Loucy (cell line): ENCODE measurements around the gene FAM107B.
"Not testable (repeated sequence)": the region's sequence is repeated elsewhere in the genome, so short reads cannot be mapped to it uniquely, and the experiment has no call there.

Experiments used
- H2AFZ ChIP-seq: fragments of 200-600 bp; sonication (generic); 2 replicates; pipeline ENCODE4 v1.6.0; 2016; ENCODE audit warnings: antibody characterized with exemption, mild to moderate bottlenecking, low read length, moderate library complexity
- H3F3A ChIP-seq: fragments of 200-600 bp; 2 replicates; pipeline ENCODE4 v1.6.0; 2016; ENCODE audit warnings: antibody characterized with exemption, low read depth, mild to moderate bottlenecking
- H3K27me3 ChIP-seq: fragments of 200-600 bp; sonication (generic); 2 replicates; pipeline ENCODE4 v1.6.1; 2014; ENCODE audit warnings: low read length, mild to moderate bottlenecking; ENCODE audit not compliant: insufficient read depth, poor library complexity, severe bottlenecking
- H3K36me3 ChIP-seq: fragments of 200-600 bp; sonication (generic); 2 replicates; pipeline ENCODE4 v1.6.1; 2016; ENCODE audit warnings: low read length; ENCODE audit not compliant: insufficient read depth
- H3K4me1 ChIP-seq: fragments of 200-600 bp; sonication (generic); 2 replicates; pipeline ENCODE4 v1.5.1; 2014; ENCODE audit warnings: low read length, mild to moderate bottlenecking; ENCODE audit not compliant: insufficient read depth, poor library complexity, severe bottlenecking
- H3K4me2 ChIP-seq: fragments of 200-600 bp; sonication (generic); 2 replicates; pipeline ENCODE4 v1.6.0; 2014; ENCODE audit warnings: antibody characterized with exemption, low read length, low read depth, mild to moderate bottlenecking; ENCODE audit not compliant: poor library complexity, severe bottlenecking
- H3K4me3 ChIP-seq: fragments of 200-600 bp; sonication (generic); 2 replicates; pipeline ENCODE4 v1.5.1; 2014; ENCODE audit warnings: low read length, mild to moderate bottlenecking, mixed read lengths; ENCODE audit not compliant: poor library complexity, severe bottlenecking
- H3K79me2 ChIP-seq: fragments of 200-600 bp; sonication (generic); 2 replicates; pipeline ENCODE4 v1.6.1; 2014; ENCODE audit warnings: low read length; ENCODE audit not compliant: insufficient read depth
- H3K9ac ChIP-seq: fragments of 200-600 bp; sonication (generic); 2 replicates; pipeline ENCODE4 v1.6.0; 2014; ENCODE audit warnings: mild to moderate bottlenecking, low read depth, low read length, moderate library complexity; ENCODE audit not compliant: poor library complexity, severe bottlenecking
- H3K9me2 ChIP-seq: fragments of 200-600 bp; sonication (generic); replicated peaks from 2 replicates; pipeline ENCODE4 v1.6.1; 2016; ENCODE audit warnings: low read depth, low read length, mixed read lengths
- H3K9me3 ChIP-seq: fragments of 200-600 bp; sonication (generic); 2 replicates; pipeline ENCODE4 v1.6.1; 2014; ENCODE audit warnings: mild to moderate bottlenecking, antibody characterized with exemption, low read length, low read depth; ENCODE audit not compliant: insufficient read depth
- H4K20me1 ChIP-seq: fragments of 200-600 bp; sonication (generic); 2 replicates; pipeline ENCODE4 v1.6.0; 2014; ENCODE audit warnings: antibody characterized with exemption, low read length, mild to moderate bottlenecking; ENCODE audit not compliant: insufficient read depth, poor library complexity, severe bottlenecking
- CTCF ChIP-seq: fragments of 200-600 bp; sonication (generic); conservative IDR thresholded peaks from 2 replicates; pipeline ENCODE4 v1.5.1; 2014; ENCODE audit warnings: mild to moderate bottlenecking, antibody characterized with exemption, low read length
- EZH2phosphoT487 ChIP-seq: fragments of 200-600 bp; IDR thresholded peaks from 2 replicates; pipeline ENCODE4 v1.6.1; 2018; ENCODE audit warnings: antibody characterized with exemption, mild to moderate bottlenecking, moderate library complexity, borderline replicate concordance

Gene FAM107B

DNA sequence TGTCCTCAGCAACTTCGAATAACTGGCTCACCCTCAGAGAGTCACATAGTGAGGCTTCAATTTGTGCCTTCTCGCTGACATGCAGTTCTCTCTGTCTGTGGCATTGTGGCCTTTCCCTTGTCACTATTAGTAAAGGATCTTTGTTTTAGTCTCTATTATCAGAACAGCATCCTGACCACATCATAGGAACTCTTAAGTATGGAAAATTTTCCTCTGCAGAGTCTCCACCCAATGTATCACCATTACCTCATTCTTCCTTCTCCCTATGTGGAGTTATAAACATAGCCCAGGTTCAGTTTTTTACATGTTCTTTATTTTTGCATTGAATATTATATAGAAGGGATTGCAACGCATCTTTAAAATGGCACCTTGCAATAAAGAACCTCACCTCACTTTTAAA lies 112.9 kb downstream of the FAM107B start:
- Histone ChIP-seq H3K4me1 (peaks cover 7% of the 10 kb centered on the region), H3K4me2 (no peak overlapping the region)

GRCh38 chr10:14660831-14661230 lies 113.9 kb downstream of the FAM107B start:
- Histone ChIP-seq H3K9ac (no peak overlapping the region), H3K9me2 (no peaks in the 10 kb centered on the region), H3K27me3 (no peaks in the 10 kb centered on the region), H3K36me3 (no peaks in the 10 kb centered on the region), H3K4me2 (no peak overlapping the region), H4K20me1 (no peaks in the 10 kb centered on the region), H3K4me1 (peaks cover 7% of the 10 kb centered on the region), H3F3A (no peaks in the 10 kb centered on the region), H2AFZ (no peak overlapping the region), H3K79me2 (no peaks in the 10 kb centered on the region), H3K9me3 (no peaks in the 10 kb centered on the region), H3K4me3 (no peak overlapping the region)
- TF ChIP-seq CTCF (no peak), EZH2phosphoT487 (no peak)

More for the DNA sequence above, 112.9 kb downstream of the FAM107B start:
- Histone ChIP-seq H3F3A (no peaks in the 10 kb centered on the region), H3K27me3 (no peaks in the 10 kb centered on the region), H3K9me3 (no peaks in the 10 kb centered on the region; the same call in 1 of the 2 replicates), H3K4me3 (no peak overlapping the region), H2AFZ (no peak overlapping the region), H3K9me2 (no peaks in the 10 kb centered on the region), H3K36me3 (no peaks in the 10 kb centered on the region), H3K79me2 (no peaks in the 10 kb centered on the region), H3K9ac (no peak overlapping the region), H4K20me1 (no peaks in the 10 kb centered on the region)
- TF ChIP-seq CTCF (no peak), EZH2phosphoT487 (no peak)

- Histone ChIP-seq H3K4me1 (peaks cover 7% of the 10 kb centered on the region), H4K20me1 (no peaks in the 10 kb centered on the region), H3K36me3 (no peaks in the 10 kb centered on the region), H3K79me2 (no peaks in the 10 kb centered on the region), H2AFZ (no peak overlapping the region), H3K9me3 (no peaks in the 10 kb centered on the region), H3K4me3 (no peak overlapping the region), H3K27me3 (no peaks in the 10 kb centered on the region), H3K4me2 (no peak overlapping the region), H3K9ac (no peak overlapping the region), H3F3A (no peaks in the 10 kb centered on the region), H3K9me2 (no peaks in the 10 kb centered on the region)
- no peak for TF ChIP-seq CTCF
- no peak for TF ChIP-seq EZH2phosphoT487
These were observed 115.0 kb downstream of the FAM107B start for GRCh38 chr10:14659626-14660196.

DNA sequence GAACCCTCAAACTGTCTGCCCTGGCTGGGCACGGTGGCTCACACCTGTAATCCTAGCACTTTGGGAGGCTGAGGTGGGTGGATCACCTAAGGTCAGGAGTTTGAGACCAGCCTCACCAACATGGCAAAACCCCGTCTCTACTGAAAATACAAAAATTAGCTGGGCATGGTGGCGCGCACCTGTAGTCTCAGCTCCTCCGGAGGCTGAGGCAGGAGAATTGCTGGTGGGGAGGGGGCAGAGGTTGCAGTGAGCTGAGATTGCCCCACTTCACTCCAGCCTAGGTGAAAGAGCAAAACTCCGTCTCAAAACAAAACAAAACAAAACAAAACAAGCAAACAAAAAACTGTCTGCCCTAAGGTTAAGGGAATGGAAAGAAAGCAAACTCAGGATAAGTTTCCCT lies 115.6 kb downstream of the FAM107B start:
- H3K9me2 ChIP-seq, H3K36me3 ChIP-seq, H3K27me3 ChIP-seq, H3F3A ChIP-seq, H3K9me3 ChIP-seq, H3K9ac ChIP-seq, H3K4me2 ChIP-seq, H2AFZ ChIP-seq, H3K4me1 ChIP-seq, H4K20me1 ChIP-seq, H3K79me2 ChIP-seq, H3K4me3 ChIP-seq: not testable (repeated sequence)
